Fibroblast of lung (primary cell): ENCODE data around the gene PPL.

ENCODE experiments used
- CTCF ChIP-seq, 2 donors: IDR thresholded peaks in 1 of 2; conservative IDR thresholded peaks in 1 of 2; 1 replicate in 1 of 2; 2 replicates in 1 of 2; pipeline ENCODE4 v1.5.1; 2011 to 2012; ENCODE audit warnings: low read length in 2 of 2, control low read depth in 1 of 2, inconsistent platforms in 1 of 2, low read depth in 1 of 2, mild to moderate bottlenecking in 1 of 2
- EZH2 ChIP-seq: IDR thresholded peaks from 2 replicates; pipeline ENCODE4 v1.5.1; 2012; ENCODE audit warnings: low read length, control low read depth, mild to moderate bottlenecking; ENCODE audit errors: missing control alignments

DNA sequence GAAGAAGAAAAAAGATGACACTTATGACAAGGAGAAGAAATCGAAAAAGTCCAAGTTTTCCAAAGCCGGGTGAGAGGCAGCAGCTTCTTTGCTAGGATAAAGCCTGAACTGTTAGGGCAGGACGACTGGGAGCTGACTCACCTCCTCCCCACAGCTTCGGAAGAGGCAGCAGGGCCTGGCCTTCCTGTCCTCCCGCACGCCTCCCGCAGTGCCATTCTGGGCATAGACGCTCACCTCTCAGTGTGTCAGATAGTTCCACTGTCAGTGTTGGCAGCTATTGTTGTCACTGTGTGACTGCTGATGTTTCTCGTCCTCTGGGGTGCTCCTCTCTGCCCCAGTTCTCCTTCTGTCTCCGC, 77.1 kb downstream of the PPL start:
- TF ChIP-seq CTCF (conservative IDR thresholded peaks at IDR 0.05 in 1 of 2, IDR thresholded peaks at IDR 0.05 in 1 of 2; ENCODE audit: low read depth in 1 of 2, low read length in 2 of 2) (no peak), EZH2 (no peak)
